HG03066 (cell line): ENCODE data around the gene LSS.

Source experiments
- ATAC-seq: cut with Tn5 transposase; IDR thresholded peaks from one replicate; pipeline ENCODE4 v1.9.1; 2021; ENCODE audit warnings: low read depth; ENCODE audit not compliant: unreplicated experiment

LSS gene

GRCh38 chr21:46219591-46220239 lies 8.9 kb downstream of the LSS start:
- no peak for ATAC-seq

- no peak for ATAC-seq
These were observed 9.5 kb downstream of the LSS start for GRCh38 chr21:46218906-46219590.

GRCh38 chr21:46217511-46218196 lies 10.9 kb downstream of the LSS start:
- ATAC-seq: no peak

GRCh38 chr21:46216132-46216747 lies 12.3 kb downstream of the LSS start:
- no peak for ATAC-seq

GRCh38 chr21:46215436-46216131 lies 13.0 kb downstream of the LSS start:
- ATAC-seq: no peak

GRCh38 chr21:46214478-46215340 lies 13.9 kb downstream of the LSS start:
- no peak for ATAC-seq

- ATAC-seq: no peak
These were observed 14.8 kb downstream of the LSS start for GRCh38 chr21:46213620-46214286.

- ATAC-seq: no peak
These were observed 15.7 kb downstream of the LSS start for GRCh38 chr21:46212721-46213484.

GRCh38 chr21:46211786-46212720 lies 16.5 kb downstream of the LSS start:
- no peak for ATAC-seq

GRCh38 chr21:46211376-46211775 lies 17.2 kb downstream of the LSS start:
- no peak for ATAC-seq

GRCh38 chr21:46210378-46211136 lies 18.0 kb downstream of the LSS start:
- ATAC-seq: no peak

- no peak for ATAC-seq
These were observed 19.5 kb downstream of the LSS start for GRCh38 chr21:46208761-46209721.

GRCh38 chr21:46207920-46208591 lies 20.5 kb downstream of the LSS start:
- no peak for ATAC-seq

GRCh38 chr21:46207006-46207919 lies 21.3 kb downstream of the LSS start:
- no peak for ATAC-seq
